Neural cell (in vitro differentiated cells): ENCODE data around the gene ASB1. TPM values are rescaled to one million over a fixed set of nuclear protein-coding genes. Genes with fewer than 3 reads are reported as not detected.

Source experiments
- H2AFZ ChIP-seq: fragments of 200-600, 300-800 bp; sonication (generic), shearing (Covaris generic); 2 replicates; pipeline ENCODE4 v1.6.0; 2014; ENCODE audit warnings: low read depth, mild to moderate bottlenecking, antibody characterized with exemption, low read length, moderate library complexity
- H3F3A ChIP-seq: fragments of 200-600 bp; shearing (Covaris generic); 2 replicates; pipeline ENCODE4 v1.6.1; 2016; ENCODE audit warnings: mild to moderate bottlenecking, moderate library complexity, mixed read lengths, antibody characterized with exemption, low read length; ENCODE audit not compliant: insufficient read depth, poor library complexity, severe bottlenecking
- H3K27ac ChIP-seq: fragments of 200-600, 300-800 bp; sonication (generic), shearing (Covaris generic); 2 replicates; pipeline ENCODE4 v1.5.1; 2014; ENCODE audit warnings: mild to moderate bottlenecking, low read length, moderate library complexity
- H3K27me3 ChIP-seq: fragments of 300-800, 200-600 bp; sonication (generic), shearing (Covaris generic); 2 replicates; pipeline ENCODE4 v1.6.0; 2014; ENCODE audit warnings: mild to moderate bottlenecking, low read depth, low read length, moderate library complexity; ENCODE audit not compliant: insufficient read depth
- H3K36me3 ChIP-seq: fragments of 300-800, 200-600 bp; sonication (generic), shearing (Covaris generic); 2 replicates; pipeline ENCODE4 v1.5.1; 2014; ENCODE audit warnings: mild to moderate bottlenecking, antibody characterized with exemption, low read length, moderate library complexity; ENCODE audit not compliant: insufficient read depth
- H3K4me2 ChIP-seq: fragments of 300-800, 200-600 bp; sonication (generic), shearing (Covaris generic); 2 replicates; pipeline ENCODE4 v1.6.0; 2014; ENCODE audit warnings: mild to moderate bottlenecking, low read length
- H3K4me3 ChIP-seq: fragments of 300-800, 200-600 bp; sonication (generic), shearing (Covaris generic); 2 replicates; pipeline ENCODE4 v1.5.1; 2014; ENCODE audit warnings: mild to moderate bottlenecking, low read length, moderate library complexity
- H3K79me2 ChIP-seq: fragments of 200-600 bp; shearing (Covaris generic); replicated peaks from 2 replicates; pipeline ENCODE4 v1.6.0; 2014; ENCODE audit warnings: mild to moderate bottlenecking, low read length, moderate library complexity; ENCODE audit not compliant: insufficient read depth
- H3K9ac ChIP-seq: fragments of 300-800, 200-600 bp; sonication (generic), shearing (Covaris generic); 2 replicates; pipeline ENCODE4 v1.6.1; 2016; ENCODE audit warnings: mild to moderate bottlenecking, low read length, mixed read lengths
- H3K9me2 ChIP-seq: fragments of 200-600 bp; shearing (Covaris generic); 2 replicates; pipeline ENCODE4 v1.6.1; 2016; ENCODE audit warnings: mild to moderate bottlenecking, low read length, mixed read lengths; ENCODE audit not compliant: insufficient read depth
- H3K9me3 ChIP-seq: fragments of 200-600, 300-800 bp; sonication (generic), shearing (Covaris generic); 2 replicates; pipeline ENCODE4 v1.6.1; 2016; ENCODE audit warnings: mild to moderate bottlenecking, mixed run types, low read length, moderate library complexity, mixed read lengths
- H4K20me1 ChIP-seq: fragments of 200-600 bp; shearing (Covaris generic); 2 replicates; pipeline ENCODE4 v1.6.1; 2016; ENCODE audit warnings: mild to moderate bottlenecking, mixed run types; ENCODE audit not compliant: insufficient read depth
- CTCF ChIP-seq: fragments of 450-650 bp; IDR thresholded peaks from 2 replicates; pipeline ENCODE4 v1.5.1; 2014; ENCODE audit warnings: antibody characterized with exemption, mild to moderate bottlenecking, moderate library complexity; ENCODE audit not compliant: poor library complexity, severe bottlenecking
- EP300 ChIP-seq: fragments of 450-650 bp; conservative IDR thresholded peaks from 2 replicates; pipeline ENCODE4 v1.6.1; 2014; ENCODE audit warnings: antibody characterized with exemption, mild to moderate bottlenecking, moderate library complexity; ENCODE audit not compliant: poor library complexity, severe bottlenecking
- EZH2 ChIP-seq: fragments of 200-600, 300-800 bp; shearing (Covaris generic), sonication (generic); IDR thresholded peaks from 2 replicates; pipeline ENCODE4 v1.6.1; 2014; ENCODE audit warnings: antibody characterized with exemption, low read length, borderline replicate concordance, mild to moderate bottlenecking; ENCODE audit not compliant: insufficient read depth, poor library complexity, severe bottlenecking
- MXI1 ChIP-seq: fragments of 450-650 bp; conservative IDR thresholded peaks from 2 replicates; pipeline ENCODE4 v1.6.1; 2014; ENCODE audit warnings: antibody characterized with exemption, mild to moderate bottlenecking; ENCODE audit not compliant: poor library complexity, severe bottlenecking
- POLR2AphosphoS5 ChIP-seq: IDR thresholded peaks from 2 replicates; pipeline ENCODE4 v1.6.1; 2012
- RAD21 ChIP-seq: fragments of 450-650 bp; conservative IDR thresholded peaks from 2 replicates; pipeline ENCODE4 v1.6.1; 2014; ENCODE audit warnings: antibody characterized with exemption, mild to moderate bottlenecking, moderate library complexity
- SMC3 ChIP-seq: fragments of 450-650 bp; conservative IDR thresholded peaks from 2 replicates; pipeline ENCODE4 v1.6.1; 2014; ENCODE audit warnings: antibody characterized with exemption, mild to moderate bottlenecking, moderate library complexity; ENCODE audit not compliant: poor library complexity
- TAF1 ChIP-seq: IDR thresholded peaks from 2 replicates; pipeline ENCODE4 v1.6.1; 2012; ENCODE audit warnings: low read depth
- polyA plus RNA-seq: library from polyadenylated mRNA; depleted of rRNA; stranded (reverse); fragments of >200 nt; gene quantifications from 2 replicates; pipeline ENCODE4 v1.2.3, GENCODE V29; 2014
- TF ChIP-seq, protein P1 (sequence below): IDR thresholded peaks from 2 replicates; pipeline ENCODE4 v1.6.1; 2012; ENCODE audit warnings: borderline replicate concordance

ASB1 gene
- polyA plus RNA-seq, 1 donor from 2014 or later, result 13.7 TPM

GRCh38 chr2:238461491-238461890, 34.8 kb downstream of the ASB1 start:
- Histone ChIP-seq H4K20me1 (no peaks in the 10 kb centered on the region), H3K4me3 (no peak overlapping the region), H3K9me3 (no peaks in the 10 kb centered on the region), H3F3A (no peaks in the 10 kb centered on the region), H3K9me2 (no peaks in the 10 kb centered on the region), H3K9ac (no peak overlapping the region), H2AFZ (no peak overlapping the region), H3K27me3 (no peaks in the 10 kb centered on the region), H3K79me2 (no peaks in the 10 kb centered on the region), H3K27ac (no peak overlapping the region), H3K36me3 (no peaks in the 10 kb centered on the region), H3K4me2 (no peak overlapping the region)
- no peak for TF ChIP-seq RAD21
- TF ChIP-seq EP300, result no peak
- no peak for TF ChIP-seq TAF1
- TF ChIP-seq EZH2, result no peak
- TF ChIP-seq, protein P1, sequence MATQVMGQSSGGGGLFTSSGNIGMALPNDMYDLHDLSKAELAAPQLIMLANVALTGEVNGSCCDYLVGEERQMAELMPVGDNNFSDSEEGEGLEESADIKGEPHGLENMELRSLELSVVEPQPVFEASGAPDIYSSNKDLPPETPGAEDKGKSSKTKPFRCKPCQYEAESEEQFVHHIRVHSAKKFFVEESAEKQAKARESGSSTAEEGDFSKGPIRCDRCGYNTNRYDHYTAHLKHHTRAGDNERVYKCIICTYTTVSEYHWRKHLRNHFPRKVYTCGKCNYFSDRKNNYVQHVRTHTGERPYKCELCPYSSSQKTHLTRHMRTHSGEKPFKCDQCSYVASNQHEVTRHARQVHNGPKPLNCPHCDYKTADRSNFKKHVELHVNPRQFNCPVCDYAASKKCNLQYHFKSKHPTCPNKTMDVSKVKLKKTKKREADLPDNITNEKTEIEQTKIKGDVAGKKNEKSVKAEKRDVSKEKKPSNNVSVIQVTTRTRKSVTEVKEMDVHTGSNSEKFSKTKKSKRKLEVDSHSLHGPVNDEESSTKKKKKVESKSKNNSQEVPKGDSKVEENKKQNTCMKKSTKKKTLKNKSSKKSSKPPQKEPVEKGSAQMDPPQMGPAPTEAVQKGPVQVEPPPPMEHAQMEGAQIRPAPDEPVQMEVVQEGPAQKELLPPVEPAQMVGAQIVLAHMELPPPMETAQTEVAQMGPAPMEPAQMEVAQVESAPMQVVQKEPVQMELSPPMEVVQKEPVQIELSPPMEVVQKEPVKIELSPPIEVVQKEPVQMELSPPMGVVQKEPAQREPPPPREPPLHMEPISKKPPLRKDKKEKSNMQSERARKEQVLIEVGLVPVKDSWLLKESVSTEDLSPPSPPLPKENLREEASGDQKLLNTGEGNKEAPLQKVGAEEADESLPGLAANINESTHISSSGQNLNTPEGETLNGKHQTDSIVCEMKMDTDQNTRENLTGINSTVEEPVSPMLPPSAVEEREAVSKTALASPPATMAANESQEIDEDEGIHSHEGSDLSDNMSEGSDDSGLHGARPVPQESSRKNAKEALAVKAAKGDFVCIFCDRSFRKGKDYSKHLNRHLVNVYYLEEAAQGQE, result no peak
- TF ChIP-seq CTCF, result no peak
- no peak for TF ChIP-seq MXI1
- TF ChIP-seq SMC3, result no peak
- no peak for TF ChIP-seq POLR2AphosphoS5

GRCh38 chr2:238461916-238462315, 35.2 kb downstream of the ASB1 start:
- H3K27me3 ChIP-seq, result no peaks in the 10 kb centered on the region
- no peak overlapping the region for H3K9ac ChIP-seq
- TF ChIP-seq EZH2, result no peak
- no peak for TF ChIP-seq RAD21
- TF ChIP-seq MXI1, result no peak
- no peak for TF ChIP-seq TAF1
- TF ChIP-seq, protein P1, result no peak
- no peak for TF ChIP-seq CTCF
- TF ChIP-seq EP300, result no peak
- no peak for TF ChIP-seq POLR2AphosphoS5
- TF ChIP-seq SMC3, result no peak
- H3K9me3 ChIP-seq, result no peaks in the 10 kb centered on the region
- H3K4me2 ChIP-seq, result no peak overlapping the region
- no peak overlapping the region for H3K4me3 ChIP-seq
- H4K20me1 ChIP-seq, result no peaks in the 10 kb centered on the region
- no peaks in the 10 kb centered on the region for H3K9me2 ChIP-seq
- no peak overlapping the region for H2AFZ ChIP-seq
- no peaks in the 10 kb centered on the region for H3F3A ChIP-seq
- no peaks in the 10 kb centered on the region for H3K36me3 ChIP-seq
- no peaks in the 10 kb centered on the region for H3K79me2 ChIP-seq
- H3K27ac ChIP-seq, result no peak overlapping the region
